ENCODE results near the gene IER3.
"Not testable (repeated sequence)": the region's sequence is repeated elsewhere in the genome, so short reads cannot be mapped to it uniquely, and the experiment has no call there.

Gene IER3

DNA sequence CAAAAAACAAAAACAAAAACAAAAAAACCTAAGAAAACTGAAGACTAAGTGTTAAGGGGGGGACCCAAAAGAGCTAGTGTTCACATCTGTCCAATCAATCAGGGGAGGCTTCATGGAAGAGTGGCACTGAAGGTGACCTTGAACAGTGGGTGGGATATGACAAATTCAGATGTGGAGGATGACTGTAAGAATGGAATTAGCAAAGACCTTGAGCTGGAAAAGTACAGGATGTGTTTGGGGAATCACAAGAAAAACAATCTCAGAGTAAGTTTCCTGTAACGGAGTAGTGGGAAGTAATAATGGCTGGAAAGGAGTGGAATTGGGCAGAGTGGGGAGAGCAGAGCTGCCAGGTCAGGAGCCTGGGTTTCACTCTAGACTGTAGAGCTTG is 2.9 kb upstream of the IER3 start:
- DNase-seq, result no peak

DNA sequence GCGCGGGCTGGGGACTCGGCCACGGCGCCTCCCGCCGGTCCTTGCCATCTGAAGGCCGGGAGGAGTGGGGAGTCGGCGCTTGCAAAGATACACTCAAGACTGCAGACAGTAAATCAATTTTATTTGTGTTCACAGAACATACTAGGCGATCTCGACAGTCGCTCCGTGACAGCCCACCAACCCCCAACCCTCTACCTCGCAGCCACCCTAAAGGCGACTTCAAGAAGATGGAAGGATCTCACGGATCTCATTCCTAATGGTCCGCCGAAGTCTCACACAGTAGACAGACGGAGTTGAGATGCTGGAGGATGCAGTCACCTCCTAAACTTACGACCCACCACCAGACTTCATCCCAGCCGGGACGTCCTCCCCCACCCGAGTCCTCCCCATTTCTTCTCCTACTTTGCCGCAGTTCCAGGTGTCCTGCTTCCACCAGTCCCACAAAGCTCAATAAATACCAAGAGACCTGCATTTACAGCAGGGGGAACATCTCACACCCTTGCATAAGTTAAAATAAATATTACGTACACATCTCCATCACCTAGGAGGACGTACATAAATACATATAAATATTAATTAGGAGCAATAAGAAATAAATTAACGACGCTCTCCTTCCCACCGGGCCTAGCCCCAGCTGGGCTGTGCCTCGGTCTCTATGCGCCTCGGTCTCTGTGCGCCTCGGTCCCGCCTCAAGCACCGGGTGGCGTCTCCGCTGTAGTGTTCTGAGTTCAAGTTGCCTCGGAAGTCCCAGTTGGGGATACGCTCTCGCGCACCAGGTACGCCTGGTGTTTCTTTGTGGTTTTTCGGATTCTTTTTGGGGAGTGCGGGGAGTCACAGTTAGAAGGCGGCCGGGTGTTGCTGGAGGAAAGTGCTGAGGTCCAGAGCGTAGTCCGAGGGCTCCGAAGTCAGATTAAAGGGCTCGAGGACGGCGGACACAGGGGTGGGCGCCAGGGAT is 971 bp downstream of the IER3 start:
- DNase-seq, result peak; percentile 24

DNA sequence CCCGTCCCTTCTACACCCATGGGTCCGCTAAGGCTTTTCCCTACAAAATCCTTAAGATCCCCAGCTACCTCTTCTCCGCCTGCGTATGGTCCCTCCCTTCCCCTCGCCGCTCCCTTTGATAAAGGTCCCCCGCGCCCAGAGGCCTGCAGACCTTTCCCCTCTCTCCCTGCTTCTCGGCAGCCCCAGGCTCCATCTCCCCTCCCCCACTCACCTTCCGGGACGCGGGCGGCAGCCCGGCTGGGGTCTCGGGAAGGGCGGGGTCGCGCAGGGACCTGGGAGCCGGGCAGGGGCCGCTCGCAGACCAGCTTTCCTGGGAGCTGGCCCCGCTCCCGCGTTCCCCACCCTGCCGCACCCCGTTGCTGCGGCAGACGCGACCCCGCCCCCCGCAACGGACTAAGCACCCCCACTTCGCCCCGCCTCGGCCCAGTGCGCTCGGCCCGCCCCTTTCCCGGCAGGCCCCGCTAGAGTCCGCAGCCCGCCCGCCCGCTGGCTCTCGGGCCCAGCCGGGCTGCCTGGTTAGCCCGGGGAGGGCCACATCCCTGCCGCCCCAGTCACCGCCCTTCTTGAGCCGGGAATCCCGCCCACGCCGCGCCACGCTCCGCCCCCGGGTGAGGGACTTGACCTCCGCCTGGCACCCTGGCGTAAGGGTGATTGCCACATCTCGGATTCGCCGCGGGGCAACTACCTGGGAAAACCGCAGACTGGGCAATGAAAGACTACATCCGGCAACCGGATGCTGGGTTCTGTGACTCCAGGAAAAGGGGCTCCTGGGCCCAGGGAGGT is 1.8 kb downstream of the IER3 start, which contains the start of gene FLOT1:
TSS of gene FLOT1 (minus strand) at position 372 of the 783 bp plus-strand sequence. CDS start 498 bp downstream, outside the sequence.
- DNase-seq, result peak; percentile 88

DNA sequence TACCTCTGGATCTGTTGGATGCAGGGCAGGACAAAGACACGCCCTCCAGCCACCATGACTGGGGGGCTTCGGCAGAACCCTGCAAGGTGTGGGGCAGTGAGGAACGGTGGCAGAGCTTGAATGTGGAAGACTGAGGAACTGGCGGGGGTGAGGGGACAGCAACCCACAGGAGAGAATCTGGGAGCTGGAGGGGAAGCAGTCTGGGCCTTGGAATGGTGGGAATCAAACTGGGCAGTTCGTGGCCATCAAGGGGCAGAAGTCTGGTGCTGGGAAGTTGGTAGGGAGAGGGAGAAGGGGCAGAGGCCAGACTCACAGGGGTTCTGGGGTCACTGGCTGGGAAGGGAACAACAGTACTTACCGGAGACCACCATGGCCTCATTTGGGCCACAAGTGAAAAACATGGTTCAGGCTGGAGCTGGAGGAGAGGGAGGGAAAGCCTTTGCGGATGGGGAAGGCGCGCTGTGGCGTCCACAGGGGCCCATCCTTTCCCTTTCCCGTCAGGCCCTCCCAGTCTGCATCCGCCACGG is 2.5 kb downstream of the IER3 start:
- no peak for DNase-seq

DNA sequence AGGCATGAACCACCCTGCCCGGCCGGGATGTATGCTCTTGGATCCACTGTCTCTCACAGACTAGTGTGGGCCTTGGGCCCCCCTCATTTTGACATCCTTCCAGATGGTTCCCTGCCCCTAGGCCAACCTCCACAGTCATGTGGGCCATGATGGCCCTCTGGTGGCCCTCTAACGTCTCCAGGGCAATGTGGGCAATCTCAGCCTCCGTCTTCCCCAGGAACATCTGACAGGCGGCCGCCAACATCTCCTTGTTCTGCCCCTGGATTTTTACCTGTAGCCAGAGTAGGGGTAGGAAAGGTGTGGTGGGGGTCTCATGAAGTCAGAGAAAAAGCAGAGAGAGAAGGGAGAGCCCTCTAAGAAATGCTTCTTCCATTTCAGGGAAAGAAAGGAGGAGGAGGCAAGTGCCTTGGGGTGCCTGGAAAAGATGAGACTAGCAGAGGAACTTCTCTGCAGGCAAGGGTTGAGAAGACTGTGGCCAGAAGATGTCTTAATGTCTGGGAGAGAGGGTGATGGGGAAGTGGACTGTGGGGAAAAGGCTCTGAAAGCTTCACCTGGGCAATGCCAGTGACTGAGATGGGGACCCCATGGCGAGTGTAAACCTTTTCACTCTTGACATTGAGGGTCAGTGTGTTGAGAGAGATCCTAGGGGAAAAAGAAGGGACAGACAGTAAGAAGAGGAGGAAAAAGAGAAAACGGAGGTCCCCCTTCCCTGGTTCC is 3.1 kb downstream of the IER3 start:
- DNase-seq, result no peak

DNA sequence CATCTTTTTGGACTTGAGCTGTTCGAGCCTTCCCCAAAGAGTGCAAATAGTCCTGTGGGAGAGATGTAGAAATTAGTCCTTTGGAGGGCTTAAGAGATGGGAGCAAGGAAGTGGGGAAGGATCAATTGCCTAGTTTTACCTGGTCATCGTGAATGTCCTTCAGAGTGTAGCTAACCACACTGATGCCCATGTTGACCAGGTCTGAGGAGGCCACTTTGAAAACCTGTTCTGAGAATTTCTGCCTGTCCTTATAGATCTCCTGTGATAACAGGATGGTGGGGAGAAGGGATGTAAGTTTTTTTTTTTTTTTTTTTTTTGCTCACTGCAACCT is 3.8 kb downstream of the IER3 start:
- DNase-seq, result no peak

DNA sequence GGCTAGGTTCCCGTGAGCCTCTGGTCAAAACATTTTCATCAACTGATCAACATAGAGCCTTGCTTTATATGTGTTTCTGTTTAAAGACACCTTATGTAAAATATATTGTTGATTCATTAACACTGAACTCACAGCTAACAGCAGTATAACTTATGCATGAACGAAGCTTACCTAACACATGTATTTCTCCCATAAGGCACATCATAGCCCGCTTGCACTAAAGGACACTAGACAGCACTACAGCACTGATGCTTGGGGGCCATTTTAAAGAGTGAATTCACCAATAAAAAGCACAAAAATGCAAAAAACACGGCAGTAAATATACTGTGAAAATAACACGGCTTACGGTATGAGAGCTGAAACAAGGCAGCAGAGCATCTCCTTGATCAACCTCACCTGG is 5.8 kb downstream of the IER3 start:
- DNase-seq, result no peak

DNA sequence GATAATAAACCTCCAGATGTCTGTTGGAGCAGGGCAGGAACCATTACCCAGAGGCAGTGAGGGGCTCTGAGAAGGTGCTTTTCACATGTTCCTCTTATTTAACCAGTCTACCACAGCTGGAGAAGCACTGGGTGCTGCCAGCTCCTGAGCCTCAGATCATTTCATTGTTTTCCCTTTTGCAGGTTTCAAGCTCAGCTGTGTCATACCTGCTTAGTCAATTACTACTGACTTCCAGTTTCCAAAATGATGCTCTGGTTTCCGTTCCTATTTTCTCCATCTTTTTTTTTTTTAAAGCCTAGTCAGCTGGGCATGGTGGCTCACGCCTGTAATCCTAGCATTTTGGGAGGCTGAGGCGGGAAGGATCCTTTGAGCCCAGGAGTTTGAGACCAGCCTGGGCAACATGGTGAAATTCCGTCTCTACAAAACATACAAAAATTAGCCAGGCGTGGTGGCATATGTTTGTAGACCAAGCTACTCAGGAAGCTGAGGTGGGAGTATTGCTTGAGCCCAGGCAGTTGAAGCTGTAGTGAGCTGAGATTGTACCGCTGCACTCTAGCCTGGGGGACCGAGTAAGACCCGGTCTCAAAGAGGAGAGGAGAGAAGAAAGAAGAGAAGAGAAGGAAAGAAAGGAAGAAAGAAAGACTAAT is 8.6 kb downstream of the IER3 start:
- no peak for DNase-seq

DNA sequence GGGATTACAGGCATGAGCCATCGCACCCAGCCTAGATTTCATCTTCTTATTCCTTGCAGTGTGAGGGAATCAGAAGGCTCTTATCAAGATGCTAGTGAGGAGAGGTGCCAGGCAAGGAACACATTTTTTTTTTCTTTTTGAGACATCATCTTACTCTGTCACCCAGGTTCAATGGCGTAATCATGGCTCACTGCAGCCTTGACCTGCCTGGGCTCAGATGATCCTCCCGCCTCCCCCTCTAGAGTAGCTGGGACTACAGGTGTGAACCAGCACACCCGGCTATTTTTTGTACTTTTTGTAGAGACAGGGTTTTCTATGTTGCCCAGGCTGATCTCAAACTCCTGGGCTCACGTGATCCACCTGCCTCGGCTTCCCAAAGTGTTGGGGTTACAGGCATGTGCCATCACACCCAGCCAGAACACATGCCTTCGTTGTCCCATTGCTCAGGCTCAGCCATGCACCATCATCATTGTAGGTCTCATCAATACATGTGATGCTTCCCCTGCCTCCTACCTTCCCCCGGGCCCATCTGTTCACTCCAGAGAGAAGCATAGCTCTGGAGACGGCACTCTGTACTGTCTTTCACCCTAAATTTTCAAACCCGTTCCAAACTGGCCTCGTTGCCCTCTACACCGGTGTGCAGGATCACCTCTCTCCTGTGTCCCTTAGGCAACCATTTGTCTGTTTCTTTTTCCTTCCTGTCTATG is 12.0 kb downstream of the IER3 start:
- no peak for DNase-seq

DNA sequence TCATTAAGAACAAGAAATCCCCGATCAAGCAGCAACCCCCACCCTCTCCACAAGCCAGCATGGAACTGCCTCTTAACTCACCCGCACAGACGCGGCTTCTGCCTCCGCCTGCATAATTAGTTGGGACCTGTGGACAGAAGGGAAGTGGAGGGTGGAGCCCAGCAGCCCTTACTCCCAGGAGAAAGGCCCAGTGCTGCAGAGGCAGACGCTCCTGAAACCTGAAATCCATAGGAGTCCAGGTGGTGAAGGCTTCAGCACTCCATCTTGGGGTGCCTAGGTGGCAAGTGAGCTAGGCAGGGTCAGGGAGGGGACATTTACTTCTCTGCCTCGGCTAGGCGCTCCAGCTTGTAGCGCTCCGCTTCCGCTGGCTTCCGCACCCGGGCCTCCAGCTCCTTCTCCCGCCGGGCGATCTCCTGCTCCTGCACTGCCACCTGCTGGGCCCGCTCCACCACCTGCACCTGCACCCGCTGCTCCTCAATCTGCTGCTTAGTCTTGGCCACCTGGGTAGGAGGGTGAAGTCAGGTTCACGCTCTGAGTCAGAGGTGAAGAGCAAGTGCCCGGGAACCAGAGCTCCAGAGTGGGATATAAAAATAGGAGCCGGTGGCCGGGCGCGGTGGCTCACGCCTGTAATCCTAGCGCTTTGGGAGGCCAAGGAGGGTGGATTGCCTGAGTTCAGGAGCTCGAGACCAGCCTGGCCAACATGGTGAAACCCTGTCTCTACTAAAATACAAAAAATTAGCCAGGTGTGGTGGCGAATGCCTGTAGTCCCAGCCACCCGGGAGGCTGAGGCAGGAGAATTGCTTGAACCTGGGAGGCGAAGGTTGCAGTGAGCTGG is 13.5 kb downstream of the IER3 start:
- DNase-seq, result peak; percentile 84

DNA sequence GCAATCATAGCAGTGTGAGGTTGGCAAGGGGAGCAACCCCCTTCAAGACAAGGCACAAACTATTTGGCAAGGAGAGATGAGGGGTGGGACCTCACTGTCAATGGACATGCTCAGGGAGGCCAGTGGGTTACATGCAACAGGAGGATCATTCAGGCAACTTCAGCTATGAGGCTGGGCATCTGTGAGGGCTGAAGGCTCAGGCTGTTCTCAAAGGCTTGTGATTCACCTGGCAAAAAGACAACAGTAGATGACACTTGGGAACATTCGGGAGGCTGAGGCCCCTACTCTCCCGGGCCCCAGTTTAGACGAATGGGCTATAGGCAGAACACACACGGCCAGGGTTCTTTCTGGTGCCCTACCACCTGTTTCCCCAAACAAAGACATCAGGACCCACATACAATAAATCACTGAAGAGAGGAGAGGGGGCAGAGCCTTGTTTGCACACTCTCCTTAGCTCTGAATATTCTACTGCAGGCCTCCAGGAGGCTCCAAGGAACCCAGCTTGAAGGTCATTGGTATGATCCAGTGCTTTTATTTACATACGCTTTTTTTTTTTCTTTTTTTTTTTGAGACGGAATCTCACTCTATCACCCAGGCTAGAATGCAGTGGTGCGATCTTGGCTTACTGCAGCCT is 16.3 kb downstream of the IER3 start:
- no peak for DNase-seq

DNA sequence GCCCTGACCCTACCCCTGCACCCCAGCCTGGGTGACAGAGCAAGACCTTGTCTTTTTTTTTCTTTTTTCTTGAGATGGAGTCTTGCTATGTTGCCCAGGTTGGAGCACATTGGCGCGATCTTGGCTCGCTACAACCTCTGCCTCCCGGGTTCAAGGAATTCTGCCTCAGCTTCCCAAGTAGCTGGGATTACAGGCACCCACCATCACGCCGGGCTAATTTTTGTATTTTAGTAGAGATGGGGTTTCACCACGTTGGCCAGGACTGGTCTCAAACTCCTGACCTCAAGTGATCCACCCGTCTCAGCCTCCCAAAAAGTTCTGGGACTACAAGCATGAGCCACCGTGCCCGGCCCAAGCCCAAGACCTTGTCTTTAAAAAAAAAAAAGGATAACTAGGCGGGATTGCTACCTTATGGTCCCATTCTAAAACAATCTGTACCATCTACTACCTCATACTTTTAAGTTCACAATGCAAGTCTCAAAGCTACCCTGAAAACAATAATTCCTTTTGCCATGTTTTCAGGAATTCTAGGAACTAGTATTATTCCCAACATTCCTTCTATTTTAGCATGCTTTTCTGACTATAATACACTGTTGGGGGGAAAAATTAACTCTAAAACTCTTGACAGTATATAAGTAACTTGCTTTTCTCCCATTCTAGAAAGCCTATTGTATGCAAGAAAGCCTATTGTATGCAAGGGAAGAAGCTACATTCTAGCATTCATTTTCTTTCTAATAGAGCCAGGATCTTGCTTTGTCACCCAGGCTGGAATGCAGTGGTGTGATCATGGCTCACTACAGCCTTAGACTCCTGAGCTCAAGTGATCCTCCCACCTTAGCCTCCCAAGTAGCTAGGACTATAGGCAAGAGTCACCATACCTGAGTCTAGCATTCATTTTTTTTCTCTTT is 17.6 kb downstream of the IER3 start:
- DNase-seq, result no peak

DNA sequence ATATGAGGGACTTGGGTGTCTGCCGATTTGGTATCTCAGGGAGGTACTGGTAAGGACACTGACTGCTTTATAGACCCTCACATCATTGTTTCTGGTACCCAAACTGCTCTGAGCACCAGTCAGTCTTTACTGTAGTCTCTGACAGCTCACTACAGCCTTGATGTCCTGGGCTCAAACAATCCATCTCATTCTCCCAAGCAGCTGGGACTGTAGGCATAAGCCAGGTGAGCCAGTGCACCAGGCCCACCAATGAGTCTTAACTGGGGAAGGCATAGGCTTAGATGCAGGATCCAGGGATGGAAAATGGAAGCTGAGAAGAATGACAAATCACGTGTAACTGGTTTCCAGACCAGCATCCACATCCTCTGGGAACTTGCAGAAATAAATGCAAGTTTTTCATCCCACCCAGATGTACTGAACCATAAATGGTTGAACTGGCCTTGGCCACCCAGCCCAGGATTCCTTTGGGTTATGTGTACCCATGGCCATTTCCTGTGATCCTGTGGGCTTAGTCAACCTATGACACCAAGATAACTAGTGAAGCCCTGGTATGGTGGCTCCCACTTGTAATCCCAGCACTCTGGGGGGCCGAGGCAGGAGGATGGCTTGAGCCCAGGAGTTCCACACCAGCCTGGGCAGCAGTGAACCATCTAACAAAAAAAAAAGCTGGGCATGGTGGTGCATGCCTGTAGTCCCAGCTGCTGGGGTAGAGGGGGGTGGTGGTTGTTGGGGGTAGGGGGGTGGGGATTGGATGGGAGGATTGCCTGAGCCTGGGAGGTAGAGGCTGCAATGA is 18.4 kb downstream of the IER3 start:
- no peak for DNase-seq

DNA sequence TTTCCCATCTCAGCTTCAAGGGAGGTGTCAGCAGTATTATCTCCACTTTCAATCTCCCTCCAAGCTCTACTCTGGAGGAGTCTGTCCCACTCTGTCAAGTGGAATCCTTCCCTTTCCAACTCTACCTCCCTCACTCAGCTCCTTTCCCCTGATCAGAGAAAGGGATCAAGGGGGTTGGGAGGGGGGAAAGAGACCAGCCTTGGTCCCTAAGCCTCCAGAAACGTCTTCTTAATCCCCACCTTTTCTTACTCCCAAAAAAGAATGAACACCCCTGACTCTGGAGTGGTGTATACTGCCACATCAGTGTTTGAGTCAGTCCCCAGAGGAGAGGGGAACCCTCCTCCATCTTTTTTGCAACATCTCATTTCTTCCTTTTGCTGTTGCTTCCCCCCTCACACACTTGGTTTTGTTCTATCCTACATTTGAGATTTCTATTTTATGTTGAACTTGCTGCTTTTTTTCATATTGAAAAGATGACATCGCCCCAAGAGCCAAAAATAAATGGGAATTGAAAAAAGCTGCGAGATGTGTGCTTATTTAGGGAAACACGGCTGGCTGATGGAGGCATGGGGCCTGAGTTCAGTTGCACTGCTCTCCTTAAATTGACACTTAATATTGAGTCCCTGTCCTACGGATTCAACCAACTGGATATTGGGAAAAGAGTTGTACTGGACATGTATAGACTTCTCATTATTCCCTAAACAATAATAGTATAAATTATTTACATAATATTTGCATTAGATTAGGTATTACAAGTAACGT is 19.3 kb downstream of the IER3 start:
- no peak for DNase-seq

DNA sequence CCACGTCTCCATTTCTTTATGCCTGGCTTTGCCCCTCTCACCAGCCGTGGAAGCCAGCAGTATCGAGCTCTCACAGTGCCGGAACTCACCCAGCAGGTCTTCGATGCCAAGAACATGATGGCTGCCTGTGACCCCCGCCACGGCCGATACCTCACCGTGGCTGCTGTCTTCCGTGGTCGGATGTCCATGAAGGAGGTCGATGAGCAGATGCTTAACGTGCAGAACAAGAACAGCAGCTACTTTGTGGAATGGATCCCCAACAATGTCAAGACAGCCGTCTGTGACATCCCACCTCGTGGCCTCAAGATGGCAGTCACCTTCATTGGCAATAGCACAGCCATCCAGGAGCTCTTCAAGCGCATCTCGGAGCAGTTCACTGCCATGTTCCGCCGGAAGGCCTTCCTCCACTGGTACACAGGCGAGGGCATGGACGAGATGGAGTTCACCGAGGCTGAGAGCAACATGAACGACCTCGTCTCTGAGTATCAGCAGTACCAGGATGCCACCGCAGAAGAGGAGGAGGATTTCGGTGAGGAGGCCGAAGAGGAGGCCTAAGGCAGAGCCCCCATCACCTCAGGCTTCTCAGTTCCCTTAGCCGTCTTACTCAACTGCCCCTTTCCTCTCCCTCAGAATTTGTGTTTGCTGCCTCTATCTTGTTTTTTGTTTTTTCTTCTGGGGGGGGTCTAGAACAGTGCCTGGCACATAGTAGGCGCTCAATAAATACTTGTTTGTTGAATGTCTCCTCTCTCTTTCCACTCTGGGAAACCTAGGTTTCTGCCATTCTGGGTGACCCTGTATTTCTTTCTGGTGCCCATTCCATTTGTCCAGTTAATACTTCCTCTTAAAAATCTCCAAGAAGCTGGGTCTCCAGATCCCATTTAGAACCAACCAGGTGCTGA is 20.3 kb downstream of the IER3 start:
- DNase-seq, result not testable (repeated sequence)

DNA sequence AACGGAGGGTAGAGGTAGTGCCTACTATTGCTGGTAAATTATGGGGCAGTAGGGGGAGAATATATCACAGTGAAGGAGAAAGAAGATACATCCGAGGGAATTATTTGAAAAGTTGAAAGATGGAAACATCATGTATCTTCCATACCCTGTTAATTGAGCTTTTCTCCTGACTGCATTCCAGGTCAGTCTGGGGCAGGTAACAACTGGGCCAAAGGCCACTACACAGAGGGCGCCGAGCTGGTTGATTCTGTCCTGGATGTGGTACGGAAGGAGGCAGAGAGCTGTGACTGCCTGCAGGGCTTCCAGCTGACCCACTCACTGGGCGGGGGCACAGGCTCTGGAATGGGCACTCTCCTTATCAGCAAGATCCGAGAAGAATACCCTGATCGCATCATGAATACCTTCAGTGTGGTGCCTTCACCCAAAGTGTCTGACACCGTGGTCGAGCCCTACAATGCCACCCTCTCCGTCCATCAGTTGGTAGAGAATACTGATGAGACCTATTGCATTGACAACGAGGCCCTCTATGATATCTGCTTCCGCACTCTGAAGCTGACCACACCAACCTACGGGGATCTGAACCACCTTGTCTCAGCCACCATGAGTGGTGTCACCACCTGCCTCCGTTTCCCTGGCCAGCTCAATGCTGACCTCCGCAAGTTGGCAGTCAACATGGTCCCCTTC is 21.0 kb downstream of the IER3 start:
- DNase-seq, result not testable (repeated sequence)
